ENCODE data around the gene CACNA1E. TPM values are rescaled to one million over a fixed set of nuclear protein-coding genes. Genes with fewer than 3 reads are reported as not detected.

CACNA1E gene
- total RNA-seq, 1 donor from 2014 or later = not detected

DNA sequence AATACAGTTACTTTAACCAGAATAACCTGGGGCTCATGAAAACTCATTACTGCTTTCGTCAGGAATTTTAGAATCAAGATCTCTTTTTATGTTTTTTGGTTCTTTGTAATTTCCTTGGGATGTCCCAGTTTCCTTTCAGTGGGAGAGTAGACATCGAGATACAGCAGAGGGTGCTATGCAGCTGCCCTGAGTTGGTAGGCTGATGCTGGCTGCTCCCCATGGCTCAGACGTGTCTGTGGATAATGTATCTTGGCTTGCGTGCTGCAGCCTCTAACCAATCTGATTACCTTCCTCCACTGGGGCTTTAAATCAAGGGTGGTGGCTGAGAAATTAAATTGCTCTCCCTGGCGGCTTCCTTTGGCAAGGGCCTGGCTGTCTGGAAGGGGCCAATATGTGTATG, 253.7 kb downstream of the CACNA1E start:
- H3K4me3 Mint-ChIP-seq (ENCODE audit: unreplicated experiment) = no peak overlapping the region
- H3K27me3 Mint-ChIP-seq (ENCODE audit: unreplicated experiment) = no peaks in the 10 kb centered on the region
- DNase-seq (ENCODE audit: extremely low spot score, unreplicated experiment) = no peak
- TF ChIP-seq, protein P1, sequence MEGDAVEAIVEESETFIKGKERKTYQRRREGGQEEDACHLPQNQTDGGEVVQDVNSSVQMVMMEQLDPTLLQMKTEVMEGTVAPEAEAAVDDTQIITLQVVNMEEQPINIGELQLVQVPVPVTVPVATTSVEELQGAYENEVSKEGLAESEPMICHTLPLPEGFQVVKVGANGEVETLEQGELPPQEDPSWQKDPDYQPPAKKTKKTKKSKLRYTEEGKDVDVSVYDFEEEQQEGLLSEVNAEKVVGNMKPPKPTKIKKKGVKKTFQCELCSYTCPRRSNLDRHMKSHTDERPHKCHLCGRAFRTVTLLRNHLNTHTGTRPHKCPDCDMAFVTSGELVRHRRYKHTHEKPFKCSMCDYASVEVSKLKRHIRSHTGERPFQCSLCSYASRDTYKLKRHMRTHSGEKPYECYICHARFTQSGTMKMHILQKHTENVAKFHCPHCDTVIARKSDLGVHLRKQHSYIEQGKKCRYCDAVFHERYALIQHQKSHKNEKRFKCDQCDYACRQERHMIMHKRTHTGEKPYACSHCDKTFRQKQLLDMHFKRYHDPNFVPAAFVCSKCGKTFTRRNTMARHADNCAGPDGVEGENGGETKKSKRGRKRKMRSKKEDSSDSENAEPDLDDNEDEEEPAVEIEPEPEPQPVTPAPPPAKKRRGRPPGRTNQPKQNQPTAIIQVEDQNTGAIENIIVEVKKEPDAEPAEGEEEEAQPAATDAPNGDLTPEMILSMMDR (IDR thresholded peaks at IDR 0.05) = no peak
- no peak overlapping the region for H3K27ac Mint-ChIP-seq (ENCODE audit: unreplicated experiment)
- no peaks in the 10 kb centered on the region for H3K36me3 Mint-ChIP-seq (ENCODE audit: unreplicated experiment)
- no peaks in the 10 kb centered on the region for H3K4me1 Mint-ChIP-seq (ENCODE audit: unreplicated experiment)
- H3K9me3 Mint-ChIP-seq (ENCODE audit: unreplicated experiment) = peaks cover 5% of the 10 kb centered on the region

DNA sequence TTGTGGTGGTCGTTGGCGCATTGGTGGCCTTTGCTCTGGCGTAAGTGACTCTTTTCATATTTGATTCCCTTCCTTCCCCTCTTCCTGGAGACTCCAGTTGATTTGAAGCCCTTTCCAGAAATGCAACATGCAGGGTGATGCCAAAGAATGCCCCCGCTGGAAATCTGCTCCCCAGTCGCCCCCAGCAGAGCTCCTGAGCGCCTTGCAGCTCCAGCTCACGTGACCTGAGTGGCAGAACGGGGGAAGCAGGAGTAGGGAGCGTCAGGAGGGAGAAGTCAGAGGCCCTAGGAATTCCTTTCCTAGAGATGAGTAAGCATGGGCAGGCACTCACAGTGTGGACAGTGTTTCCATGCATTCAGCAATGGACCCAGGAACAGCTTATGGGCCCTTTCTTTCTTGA, 255.9 kb downstream of the CACNA1E start:
- H3K4me1 Mint-ChIP-seq (ENCODE audit: unreplicated experiment) = peaks cover 2% of the 10 kb centered on the region
- H3K4me3 Mint-ChIP-seq (ENCODE audit: unreplicated experiment) = no peak overlapping the region
- H3K36me3 Mint-ChIP-seq (ENCODE audit: unreplicated experiment) = no peaks in the 10 kb centered on the region
- H3K27me3 Mint-ChIP-seq (ENCODE audit: unreplicated experiment) = no peaks in the 10 kb centered on the region
- H3K27ac Mint-ChIP-seq (ENCODE audit: unreplicated experiment) = no peak overlapping the region
- H3K9me3 Mint-ChIP-seq (ENCODE audit: unreplicated experiment) = peaks cover 5% of the 10 kb centered on the region
- TF ChIP-seq, protein P1 (IDR thresholded peaks at IDR 0.05) = no peak
- no peak for DNase-seq (ENCODE audit: extremely low spot score, unreplicated experiment)

DNA sequence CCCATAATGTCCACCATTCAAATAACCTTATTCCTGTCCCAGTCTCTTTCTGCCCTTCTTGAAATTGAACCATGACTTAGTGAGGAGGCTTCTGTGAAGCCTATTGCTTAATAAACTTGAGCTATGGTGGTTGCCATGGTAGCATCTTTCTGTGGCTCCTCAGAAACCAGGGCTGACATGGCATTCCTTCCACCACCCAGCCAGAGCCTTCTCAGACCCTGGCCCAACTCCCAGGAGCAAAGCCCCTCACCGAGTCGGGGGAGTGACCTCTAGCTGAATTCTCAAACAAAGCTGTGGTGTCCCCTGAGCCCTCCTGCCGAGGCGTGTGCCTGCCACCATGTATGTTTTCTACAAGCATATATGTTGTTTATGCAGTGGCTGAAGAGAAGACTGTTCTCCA, 259.1 kb downstream of the CACNA1E start:
- H3K36me3 Mint-ChIP-seq (ENCODE audit: unreplicated experiment) = no peaks in the 10 kb centered on the region
- DNase-seq (ENCODE audit: extremely low spot score, unreplicated experiment) = no peak
- TF ChIP-seq, protein P1 (IDR thresholded peaks at IDR 0.05) = no peak
- H3K9me3 Mint-ChIP-seq (ENCODE audit: unreplicated experiment) = no peaks in the 10 kb centered on the region
- H3K4me1 Mint-ChIP-seq (ENCODE audit: unreplicated experiment) = peaks cover 2% of the 10 kb centered on the region
- H3K27ac Mint-ChIP-seq (ENCODE audit: unreplicated experiment) = no peak overlapping the region
- H3K4me3 Mint-ChIP-seq (ENCODE audit: unreplicated experiment) = no peak overlapping the region
- no peaks in the 10 kb centered on the region for H3K27me3 Mint-ChIP-seq (ENCODE audit: unreplicated experiment)

DNA sequence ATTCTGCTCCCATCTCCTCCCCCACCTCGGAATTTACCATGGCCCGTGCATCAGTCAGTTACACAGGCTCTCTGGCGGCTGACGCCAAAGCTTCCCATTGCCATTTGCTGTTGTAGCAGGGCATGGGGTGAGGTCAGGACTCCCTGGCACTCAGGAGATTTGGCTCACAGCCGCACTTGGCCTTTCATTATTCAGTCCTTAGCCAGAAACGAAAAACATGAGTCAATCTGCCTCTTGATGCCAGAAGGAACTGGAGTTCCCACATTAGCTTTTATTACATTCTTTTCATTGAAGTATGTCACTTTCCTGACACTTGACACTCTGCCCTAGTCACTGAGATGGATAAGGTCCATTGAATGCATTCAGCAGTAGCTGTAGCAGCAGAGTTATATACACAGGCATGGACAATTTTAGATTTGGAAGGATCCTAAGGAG, 260.6 kb downstream of the CACNA1E start:
- H3K4me1 Mint-ChIP-seq (ENCODE audit: unreplicated experiment) = peaks cover 2% of the 10 kb centered on the region
- no peak overlapping the region for H3K4me3 Mint-ChIP-seq (ENCODE audit: unreplicated experiment)
- TF ChIP-seq, protein P1 (IDR thresholded peaks at IDR 0.05) = no peak
- H3K9me3 Mint-ChIP-seq (ENCODE audit: unreplicated experiment) = no peaks in the 10 kb centered on the region
- no peaks in the 10 kb centered on the region for H3K27me3 Mint-ChIP-seq (ENCODE audit: unreplicated experiment)
- H3K27ac Mint-ChIP-seq (ENCODE audit: unreplicated experiment) = no peak overlapping the region
- no peak for DNase-seq (ENCODE audit: extremely low spot score, unreplicated experiment)
- no peaks in the 10 kb centered on the region for H3K36me3 Mint-ChIP-seq (ENCODE audit: unreplicated experiment)

DNA sequence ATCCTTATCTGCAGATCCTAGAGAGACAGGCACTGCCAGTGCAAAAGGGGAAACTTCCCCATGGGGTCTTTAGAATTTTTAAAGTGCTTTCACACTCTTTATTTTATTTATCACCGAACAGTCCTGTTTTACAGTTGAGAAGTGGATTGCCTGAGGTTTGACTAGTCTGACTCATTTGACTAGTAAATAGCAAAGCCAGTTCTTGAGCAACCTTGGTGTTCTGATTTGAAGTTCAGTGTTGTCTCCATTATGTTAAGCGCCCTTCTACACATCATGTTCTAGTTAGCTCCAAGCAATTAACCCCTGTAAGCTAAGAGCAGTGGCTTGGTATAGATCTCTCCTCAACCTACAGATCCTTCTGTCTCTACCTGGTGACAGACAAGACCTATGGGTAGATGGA, 262.9 kb downstream of the CACNA1E start:
- no peaks in the 10 kb centered on the region for H3K27me3 Mint-ChIP-seq (ENCODE audit: unreplicated experiment)
- H3K4me3 Mint-ChIP-seq (ENCODE audit: unreplicated experiment) = no peak overlapping the region
- peaks cover 2% of the 10 kb centered on the region for H3K4me1 Mint-ChIP-seq (ENCODE audit: unreplicated experiment)
- TF ChIP-seq, protein P1 (IDR thresholded peaks at IDR 0.05) = no peak
- no peak for DNase-seq (ENCODE audit: extremely low spot score, unreplicated experiment)
- no peaks in the 10 kb centered on the region for H3K36me3 Mint-ChIP-seq (ENCODE audit: unreplicated experiment)
- no peak overlapping the region for H3K27ac Mint-ChIP-seq (ENCODE audit: unreplicated experiment)
- no peaks in the 10 kb centered on the region for H3K9me3 Mint-ChIP-seq (ENCODE audit: unreplicated experiment)
